H1 (cell line): ENCODE results near the gene HOXC11. TPM values are rescaled to one million over a fixed set of nuclear protein-coding genes. Genes with fewer than 3 reads are reported as not detected.

Source experiments
- CTCF ChIA-PET: fragments of 300-600 bp; sonication (Branson Sonifier 250); formaldehyde crosslinking; loops from one replicate; lab custom pipeline; 2021; ENCODE audit not compliant: partially characterized antibody; lab: Charles Lee
- POLR2A ChIA-PET: fragments of 300-600 bp; sonication (Branson Sonifier 250); formaldehyde crosslinking; loops from one replicate; lab custom pipeline; 2021; ENCODE audit warnings: inconsistent platforms; ENCODE audit not compliant: partially characterized antibody; lab: Charles Lee
- DNase-seq, 2 experiments: peaks; one replicate each; pipeline versions ENCODE4 v3.0.0 to v3.0.0-alpha.2; 2010 to 2022; ENCODE audit warnings: low spot score in 2 of 2, low read depth in 1 of 2, mixed read lengths in 1 of 2
- FAIRE-seq: peaks from 2 replicates; lab custom pipeline; 2011; peaks lifted over from hg19 to GRCh38; lab: Jason Lieb, UNC
- H2AFZ ChIP-seq: 2 replicates; pipeline ENCODE4 v1.8.1; 2012; ENCODE audit warnings: low read length, inconsistent platforms
- H2AK5ac ChIP-seq: 2 replicates; pipeline ENCODE4 v1.6.1; 2013; ENCODE audit warnings: low read depth, low read length
- H2BK120ac ChIP-seq: replicated peaks from 2 replicates; pipeline ENCODE3; 2013; ENCODE audit warnings: low read depth, low read length, inconsistent platforms
- H2BK12ac ChIP-seq: 2 replicates; pipeline ENCODE4 v1.6.1; 2013; ENCODE audit warnings: low read depth, low read length
- H2BK15ac ChIP-seq: 2 replicates; pipeline ENCODE4 v1.6.1; 2013; ENCODE audit warnings: low read length
- H2BK20ac ChIP-seq: 2 replicates; pipeline ENCODE4 v1.6.1; 2013; ENCODE audit warnings: low read length
- H2BK5ac ChIP-seq: 2 replicates; pipeline ENCODE4 v1.6.1; 2013; ENCODE audit warnings: low read depth, low read length
- H3K14ac ChIP-seq: 2 replicates; pipeline ENCODE4 v1.6.1; 2013; ENCODE audit warnings: inconsistent platforms; ENCODE audit not compliant: insufficient read length
- H3K18ac ChIP-seq: 2 replicates; pipeline ENCODE4 v1.6.1; 2013; ENCODE audit warnings: low read length; ENCODE audit errors: extremely low read depth
- H3K23ac ChIP-seq: 2 replicates; pipeline ENCODE4 v1.6.1; 2013; ENCODE audit warnings: inconsistent platforms; ENCODE audit not compliant: insufficient read length
- H3K23me2 ChIP-seq: 2 replicates; pipeline ENCODE4 v1.6.1; 2013; ENCODE audit warnings: low read depth, low read length
- H3K27ac ChIP-seq: 2 replicates; pipeline ENCODE4 v1.6.1; 2011; ENCODE audit warnings: low read depth, low read length, inconsistent platforms
- H3K27me3 ChIP-seq, 4 experiments: replicated peaks in 1 of 4; 1 replicate in 1 of 4; 2 replicates in 3 of 4; pipeline versions ENCODE4 v1.6.1 to v1.8.1; 2011 to 2013; ENCODE audit warnings: low read length in 3 of 4, mild to moderate bottlenecking in 3 of 4, inconsistent platforms in 2 of 4, mixed read lengths in 2 of 4, moderate library complexity in 1 of 4; ENCODE audit not compliant: control insufficient read depth in 3 of 4, insufficient read depth in 3 of 4; ENCODE audit errors: extremely low read depth in 1 of 4
- H3K36me3 ChIP-seq, 4 experiments: 2 replicates each; pipeline versions ENCODE4 v1.6.1 to v1.8.1; 2011 to 2013; ENCODE audit warnings: mild to moderate bottlenecking in 4 of 4, low read length in 3 of 4, moderate library complexity in 2 of 4, control low read depth in 1 of 4, inconsistent platforms in 1 of 4; ENCODE audit not compliant: insufficient read depth in 4 of 4, control insufficient read depth in 2 of 4
- H3K4ac ChIP-seq: replicated peaks from 2 replicates; pipeline ENCODE3; 2013; ENCODE audit warnings: low read length, low read depth, mixed read lengths, inconsistent platforms; ENCODE audit not compliant: insufficient read length
- H3K4me1 ChIP-seq, 4 experiments: replicated peaks in 1 of 4; 1 replicate in 1 of 4; 2 replicates in 3 of 4; pipeline versions ENCODE4 v1.6.1 to v1.8.1; 2011 to 2013; ENCODE audit warnings: low read length in 3 of 4, inconsistent platforms in 2 of 4, mixed read lengths in 1 of 4; ENCODE audit not compliant: insufficient read depth in 4 of 4, control insufficient read depth in 3 of 4
- H3K4me2 ChIP-seq, 2 experiments: 2 replicates each; pipeline versions ENCODE4 v1.6.1 to v1.8.1; 2011 to 2013; ENCODE audit warnings: low read depth in 2 of 2, low read length in 2 of 2, control low read depth in 1 of 2, inconsistent platforms in 1 of 2, mild to moderate bottlenecking in 1 of 2; ENCODE audit not compliant: insufficient read depth in 1 of 2
- H3K4me3 ChIP-seq, 4 experiments: fragments of 200-600, 300-600 bp in 1 of 4; sonication (generic), shearing (Covaris generic), sonication (Bioruptor Twin) in 1 of 4; 2 replicates each; pipeline versions ENCODE4 v1.5.1 to v1.8.1; 2011 to 2016; ENCODE audit warnings: low read length in 4 of 4, low read depth in 3 of 4, control low read depth in 2 of 4, inconsistent platforms in 2 of 4, mild to moderate bottlenecking in 2 of 4, mixed read lengths in 1 of 4, moderate library complexity in 1 of 4; ENCODE audit not compliant: insufficient read depth in 2 of 4; ENCODE audit errors: extremely low read depth in 1 of 4
- H3K56ac ChIP-seq: replicated peaks from 2 replicates; pipeline ENCODE3; 2013; ENCODE audit warnings: low read depth, mild to moderate bottlenecking, mixed read lengths, low read length, inconsistent platforms; ENCODE audit not compliant: insufficient read length
- H3K79me1 ChIP-seq: 2 replicates; pipeline ENCODE4 v1.6.1; 2013; ENCODE audit warnings: low read depth, low read length, control low read depth
- H3K79me2 ChIP-seq, 2 experiments: 2 replicates each; pipeline versions ENCODE4 v1.6.1 to v1.8.1; 2012 to 2013; ENCODE audit warnings: low read length in 2 of 2, mild to moderate bottlenecking in 2 of 2, inconsistent platforms in 1 of 2; ENCODE audit not compliant: insufficient read depth in 2 of 2, control insufficient read depth in 1 of 2
- H3K9ac ChIP-seq, 4 experiments: replicated peaks in 1 of 4; 1 replicate in 1 of 4; 2 replicates in 3 of 4; pipeline versions ENCODE4 v1.6.1 to v1.8.1; 2011 to 2013; ENCODE audit warnings: low read depth in 3 of 4, low read length in 3 of 4, control low read depth in 2 of 4, mild to moderate bottlenecking in 2 of 4, moderate library complexity in 2 of 4, inconsistent platforms in 1 of 4; ENCODE audit errors: extremely low read depth in 1 of 4
- H3K9me3 ChIP-seq, 2 experiments: 2 replicates each; pipeline versions ENCODE4 v1.6.1 to v1.8.1; 2012 to 2013; ENCODE audit warnings: mild to moderate bottlenecking in 2 of 2, moderate library complexity in 2 of 2, control low read depth in 1 of 2, inconsistent platforms in 1 of 2, low read depth in 1 of 2, low read length in 1 of 2, mixed read lengths in 1 of 2; ENCODE audit not compliant: insufficient read depth in 2 of 2
- H4K20me1 ChIP-seq, 2 experiments: replicated peaks in 1 of 2; 2 replicates each; pipeline versions ENCODE3 to v1.8.1; 2011 to 2013; ENCODE audit warnings: inconsistent platforms in 2 of 2, low read length in 2 of 2, mild to moderate bottlenecking in 1 of 2; ENCODE audit not compliant: insufficient read depth in 2 of 2, control insufficient read depth in 1 of 2
- H4K5ac ChIP-seq: 2 replicates; pipeline ENCODE4 v1.6.1; 2013; ENCODE audit warnings: low read length, low read depth, mixed read lengths, inconsistent platforms; ENCODE audit not compliant: insufficient read length
- H4K8ac ChIP-seq: 2 replicates; pipeline ENCODE4 v1.8.0; 2013; ENCODE audit warnings: mild to moderate bottlenecking, moderate library complexity, low read length, inconsistent platforms; ENCODE audit not compliant: insufficient read depth; ENCODE audit errors: extremely low read depth
- H4K91ac ChIP-seq: replicated peaks from 2 replicates; pipeline ENCODE3; 2013; ENCODE audit warnings: low read length, mixed read lengths, inconsistent platforms; ENCODE audit not compliant: insufficient read length
- CBX5 ChIP-seq: fragments of 300-800, 300-1000 bp; sonication (generic); IDR thresholded peaks from 2 replicates; pipeline ENCODE4 v1.7.1; 2016; ENCODE audit warnings: antibody characterized with exemption, low read length, low read depth
- CBX8 ChIP-seq: fragments of 300-800, 300-1000 bp; sonication (generic); IDR thresholded peaks from 2 replicates; pipeline ENCODE4 v1.7.1; 2016; ENCODE audit warnings: low read depth, low read length, borderline replicate concordance
- EGR1 ChIP-seq: IDR thresholded peaks from 2 replicates; pipeline ENCODE4 v1.6.1; 2011; ENCODE audit warnings: low read depth, low read length, borderline replicate concordance
- EZH2 ChIP-seq: fragments of 200-600 bp; sonication (generic); IDR thresholded peaks from 2 replicates; pipeline ENCODE4 v1.7.1; 2012; ENCODE audit warnings: low read depth, mild to moderate bottlenecking, moderate library complexity, low read length, inconsistent platforms; ENCODE audit not compliant: severe bottlenecking
- JUND ChIP-seq: IDR thresholded peaks from 2 replicates; pipeline ENCODE4 v1.6.1; 2011; ENCODE audit warnings: mild to moderate bottlenecking, improper control_type of control experiment, low read length
- RNF2 ChIP-seq: fragments of 200-900, 300-1000 bp; sonication (generic); IDR thresholded peaks from 2 replicates; pipeline ENCODE4 v1.7.1; 2016; ENCODE audit warnings: borderline replicate concordance, low read depth, mild to moderate bottlenecking, antibody characterized with exemption, low read length; ENCODE audit not compliant: poor library complexity, severe bottlenecking; ENCODE audit errors: missing control alignments
- SP1 ChIP-seq: IDR thresholded peaks from 2 replicates; pipeline ENCODE4 v1.6.1; 2011; ENCODE audit warnings: low read depth, low read length
- USF2 ChIP-seq: IDR thresholded peaks from 2 replicates; pipeline ENCODE4 v1.6.1; 2011; ENCODE audit warnings: low read length, improper control_type of control experiment
- WGBS, 2 experiments: shearing (Covaris generic) in 1 of 2; methylation state at CpG; one replicate each; pipeline versions ENCODE4 v1.1.6 to v1.1.7; 2013 to 2015; ENCODE audit warnings: low lambda C conversion rate in 2 of 2, mixed read lengths in 2 of 2, inconsistent platforms in 1 of 2, low coverage in 1 of 2, missing lambda C conversion rate in 1 of 2; ENCODE audit not compliant: insufficient replicate concordance in 2 of 2, insufficient coverage in 1 of 2, insufficient read length in 1 of 2; ENCODE audit errors: extremely low coverage in 1 of 2, missing lambda C conversion rate in 1 of 2; 5-methylcytosine and 5-hydroxymethylcytosine counted together
- polyA plus RNA-seq, 7 experiments: library from polyadenylated mRNA; depleted of rRNA in 3 of 7; stranded (reverse) in 5 of 7; unstranded in 2 of 7; fragments of >200 nt in 5 of 7; fragments of 200-250 nt in 2 of 7; gene quantifications; 1 replicate in 5 of 7; 2 replicates in 1 of 7; 4 replicates in 1 of 7; pipeline versions ENCODE4 v1.2.1 to v1.2.3, GENCODE V29; 2011 to 2013; ENCODE audit warnings: missing spikeins in 2 of 7, mixed read lengths in 2 of 7
- total RNA-seq: library from RNA; stranded (reverse); fragmentation: NEBNext Ultra II Directional; extraction: Animal tissue kit (Norgen Biotek cat#: 25700); gene quantifications from 2 replicates; pipeline ENCODE4 v1.2.1, GENCODE V29; 2021

Gene HOXC11
- total and polyA plus RNA-seq, 2 of the 8 experiments (the other 6 are each of a cell fraction or from before 2014, with no cell fraction given): not detected

GRCh38 chr12:53964315-53964713 lies 8.6 kb upstream of the HOXC11 start:
- FAIRE-seq: no peak
- Histone ChIP-seq H3K23ac (no peak overlapping the region), H3K27me3 (peaks cover 99 to 100% (median 100%) of the 10 kb centered on the region in 4 experiments), H3K56ac (no peak overlapping the region), H3K4ac (no peak overlapping the region), H3K23me2 (no peaks in the 10 kb centered on the region), H4K8ac (no peak overlapping the region), H3K79me1 (no peaks in the 10 kb centered on the region), H2AFZ (no peak overlapping the region), H3K27ac (no peak overlapping the region), H3K14ac (no peak overlapping the region), H3K79me2 (no peaks in the 10 kb centered on the region), H2BK20ac (no peak overlapping the region), H3K9me3 (no peaks in the 10 kb centered on the region), H3K18ac (no peak overlapping the region), H4K20me1 (peaks cover 28 to 45% of the 10 kb centered on the region in 2 experiments), H3K36me3 (peaks cover 0 to 8% (median 0%) of the 10 kb centered on the region in 4 experiments; a peak in 2 of 8 replicates), H4K91ac (no peak overlapping the region), H4K5ac (no peak overlapping the region), H3K4me2 (no peak overlapping the region), H3K4me3 (no peak overlapping the region), H2BK15ac (no peak overlapping the region), H2BK12ac (no peak overlapping the region; the same call in 1 of the 2 replicates), H2BK5ac (no peak overlapping the region), H3K4me1 (peaks cover 0 to 4% (median 2%) of the 10 kb centered on the region in 4 experiments; a peak in 3 of 7 replicates), H3K9ac (no peak overlapping the region), H2AK5ac (no peak overlapping the region), H2BK120ac (no peak overlapping the region)
- 17% methylated on average over 2 of the region's 2 CpGs; no CpG with 5 or more reads in 1 of the 2 experiments for WGBS, 2 experiments
- ChIA-PET CTCF (interaction anchor here (0.6 to 1.4 kb wide), 4 partner anchors 10 to 196 kb away, joined by 3 to 5 read pairs (median 4); partner anchors contain the start of gene HOXC12), POLR2A (interaction anchor here (1.6 kb wide), 1 partner anchor 26 kb away, joined by 3 read pairs; the partner anchor contains the start of gene HOXC13)
- DNase-seq: no peak
- TF ChIP-seq JUND (no peak), CBX5 (no peak), SP1 (no peak), EZH2 (no peak), RNF2 (no peak), USF2 (no peak), EGR1 (no peak), CBX8 (no peak)
